GM19328 (cell line): Measurements from ENCODE around the gene SLFN5.
"Not testable (repeated sequence)": the region's sequence is repeated elsewhere in the genome, so short reads cannot be mapped to it uniquely, and the experiment has no call there.

Experiments used
- ATAC-seq: cut with Tn5 transposase; IDR thresholded peaks from one replicate; pipeline ENCODE4 v1.9.1; 2021; ENCODE audit warnings: mild to moderate bottlenecking, moderate library complexity; ENCODE audit not compliant: unreplicated experiment

Gene SLFN5

GRCh38 chr17:35242805-35243560, at the start of gene SLFN5:
Gene SLFN5 (plus strand): TSS chr17:35243072. CDS start chr17:35258691, 15,619 bp downstream.
- ATAC-seq: peak; percentile 60

GRCh38 chr17:35194001-35194400, 48.9 kb upstream of the SLFN5 start, which contains the start of gene SLC35G3:
Gene SLC35G3 (minus strand): TSS chr17:35194393. CDS start chr17:35194307, 86 bp downstream.
- not testable (repeated sequence) for ATAC-seq

DNA sequence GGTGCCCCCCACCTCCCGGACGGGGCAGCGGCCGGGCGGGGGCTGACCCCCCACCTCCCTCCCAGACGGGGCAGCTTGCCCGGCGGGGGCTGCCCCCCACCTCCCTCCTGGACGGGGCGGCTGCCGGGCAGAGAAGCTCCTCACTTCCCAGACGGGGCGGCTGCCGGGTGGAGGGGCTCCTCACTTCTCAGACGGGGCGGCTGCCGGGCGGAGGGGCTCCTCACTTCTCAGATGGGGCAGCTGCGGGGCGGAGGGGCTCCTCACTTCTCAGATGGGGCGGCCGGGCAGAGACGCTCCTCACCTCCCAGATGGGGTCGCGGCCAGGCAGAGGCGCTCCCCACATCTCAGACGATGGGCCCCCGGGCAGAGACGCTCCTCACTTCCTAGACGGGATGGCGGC, 47.8 kb upstream of the SLFN5 start:
- not testable (repeated sequence) for ATAC-seq

GRCh38 chr17:35202582-35202981, 40.3 kb upstream of the SLFN5 start:
- not testable (repeated sequence) for ATAC-seq

DNA sequence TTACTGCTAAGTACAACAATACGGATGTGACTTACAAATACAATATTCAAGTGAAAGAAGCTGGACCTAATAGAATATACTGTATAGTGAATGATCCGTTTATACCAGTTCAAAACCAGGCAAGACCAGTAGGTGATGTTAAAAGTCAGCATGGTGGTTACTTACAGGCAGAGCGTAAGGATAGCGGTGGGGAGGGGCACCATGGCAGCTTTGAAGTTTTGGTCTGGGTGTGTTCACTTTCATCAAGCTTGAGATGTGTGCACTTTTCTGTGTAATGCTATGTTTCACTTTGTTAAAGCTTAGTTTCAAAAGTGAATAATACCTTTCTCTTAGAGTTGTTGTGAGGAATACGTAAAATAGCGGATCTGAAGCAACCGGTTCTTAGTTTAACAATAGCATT, 32.1 kb upstream of the SLFN5 start:
- ATAC-seq: no peak

- no peak for ATAC-seq
These were observed 30.2 kb upstream of the SLFN5 start for GRCh38 chr17:35212668-35213067.

DNA sequence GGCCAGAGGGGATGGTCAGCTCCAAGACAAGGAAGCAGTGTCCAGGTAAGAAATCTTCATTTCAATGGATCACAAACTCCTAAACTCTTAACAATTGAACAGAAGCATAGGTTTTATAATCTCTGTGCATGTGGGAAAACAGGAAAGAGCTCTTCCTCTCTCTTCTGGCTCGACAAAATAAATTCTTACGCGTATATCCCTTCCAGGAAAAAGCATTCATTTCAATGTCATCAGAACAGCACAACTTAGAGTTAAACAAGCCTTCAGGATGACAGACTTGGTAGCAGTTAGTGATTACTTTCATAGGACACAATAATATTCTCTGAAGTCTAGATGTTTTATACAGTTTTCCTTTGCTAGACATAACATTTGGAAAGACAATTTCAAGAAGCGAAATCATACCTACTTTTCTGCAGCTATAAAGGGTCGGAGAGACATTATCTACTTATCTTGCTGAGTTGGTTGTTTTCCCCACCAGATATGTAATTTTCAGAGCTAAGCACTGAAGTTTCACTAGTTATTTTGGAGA, 29.4 kb upstream of the SLFN5 start:
- no peak for ATAC-seq

- no peak for ATAC-seq
These were observed 28.7 kb upstream of the SLFN5 start for GRCh38 chr17:35214192-35214591.

- ATAC-seq: no peak
These were observed 28.1 kb upstream of the SLFN5 start for GRCh38 chr17:35214631-35215273.

DNA sequence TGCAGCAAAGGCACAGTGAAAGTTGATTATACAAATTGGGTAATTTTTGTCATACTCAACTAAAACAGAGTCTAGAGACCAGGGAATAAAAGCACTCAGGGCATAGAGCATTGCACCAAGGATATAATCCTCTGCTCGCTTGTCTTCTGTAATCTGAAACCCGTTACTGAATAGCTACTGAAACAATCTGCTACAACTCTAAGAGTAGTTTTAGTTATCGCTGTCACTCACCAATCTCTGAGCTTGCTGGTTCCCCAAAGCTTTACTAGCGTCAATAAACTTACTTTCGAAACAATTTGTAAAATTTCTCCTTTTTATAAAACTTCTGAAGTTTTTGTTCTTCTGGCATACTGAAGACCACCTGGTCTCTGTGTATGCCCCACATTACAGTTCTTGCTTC, 25.8 kb upstream of the SLFN5 start:
- no peak for ATAC-seq

DNA sequence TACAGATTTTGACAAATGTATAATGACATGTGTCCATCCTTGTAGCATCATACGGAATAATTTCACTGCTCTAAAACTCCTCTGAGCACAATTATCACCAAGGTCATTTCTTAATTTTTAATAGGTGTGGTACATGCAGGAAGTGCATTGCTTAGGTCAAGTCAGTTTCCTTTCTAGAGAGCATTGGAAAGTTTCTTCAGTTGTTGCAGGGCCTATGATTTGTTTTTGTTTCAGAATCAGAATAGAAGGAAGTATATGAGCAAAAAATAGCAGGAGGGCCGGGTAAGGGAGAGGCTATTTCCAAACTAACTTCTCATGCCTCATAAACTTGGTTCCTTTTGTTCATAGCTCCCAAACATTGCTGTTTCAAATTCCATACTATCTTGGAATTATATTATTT, 24.0 kb upstream of the SLFN5 start:
- ATAC-seq: no peak

DNA sequence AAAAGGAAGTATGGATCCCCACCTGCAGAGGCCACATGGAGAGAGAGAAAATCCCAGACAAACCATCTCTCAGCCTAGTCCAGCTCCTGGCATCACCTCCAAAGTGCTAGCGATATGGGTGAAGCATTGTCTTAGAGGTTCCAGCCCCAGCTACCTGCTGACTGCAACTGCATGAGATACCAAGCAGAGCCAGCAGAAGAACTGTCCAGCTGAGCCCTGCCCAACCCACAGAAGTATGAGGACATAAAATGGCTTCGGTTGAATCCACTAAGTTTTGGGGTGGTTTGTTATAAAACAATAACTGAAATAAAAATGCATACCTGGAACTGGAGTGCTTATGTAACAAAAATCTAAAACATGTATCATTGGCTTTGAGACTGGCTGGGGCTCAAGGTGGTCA, 20.4 kb upstream of the SLFN5 start:
- ATAC-seq: no peak

- ATAC-seq: no peak
These were observed 18.4 kb upstream of the SLFN5 start for GRCh38 chr17:35224436-35224835.

- no peak for ATAC-seq
These were observed 15.3 kb upstream of the SLFN5 start for GRCh38 chr17:35227546-35227945.

DNA sequence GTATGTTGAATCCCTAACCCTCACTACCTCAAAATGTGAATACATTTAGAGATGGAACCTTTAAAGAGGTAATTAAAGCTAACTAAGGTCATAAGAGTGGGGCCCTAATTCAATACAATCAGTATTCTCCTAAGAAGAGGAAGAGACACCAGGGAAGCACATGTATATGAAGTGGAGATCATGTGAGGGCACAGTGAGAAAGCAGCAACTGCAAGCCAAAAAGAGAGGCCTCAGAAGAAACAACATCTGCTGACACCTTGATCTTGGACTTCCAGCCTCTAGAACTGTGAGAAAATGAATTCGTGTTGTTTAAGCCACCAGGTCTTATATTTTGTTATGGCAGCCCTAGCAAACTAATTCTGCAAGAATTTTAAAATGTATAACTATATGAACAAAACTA, 13.2 kb upstream of the SLFN5 start:
- no peak for ATAC-seq

DNA sequence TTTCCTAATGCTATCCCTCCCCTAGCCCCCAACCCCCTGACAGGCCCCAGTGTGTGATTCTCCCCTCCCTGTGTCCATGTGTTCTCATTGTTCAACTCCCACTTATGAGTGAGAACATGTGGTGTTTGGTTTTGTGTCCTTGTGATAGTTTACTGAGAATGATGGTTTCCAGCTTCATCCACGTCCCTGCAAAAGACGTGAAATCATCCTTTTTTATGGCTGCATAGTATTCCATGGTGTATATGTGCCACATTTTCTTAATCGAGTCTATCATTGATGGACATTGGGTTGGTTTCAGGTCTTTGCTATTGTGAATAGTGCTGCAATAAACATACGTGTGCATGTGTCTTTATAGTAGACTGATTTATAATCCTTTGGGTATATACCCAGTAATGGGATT, 8.6 kb upstream of the SLFN5 start:
- not testable (repeated sequence) for ATAC-seq

GRCh38 chr17:35235289-35235688, 7.6 kb upstream of the SLFN5 start:
- ATAC-seq: no peak

DNA sequence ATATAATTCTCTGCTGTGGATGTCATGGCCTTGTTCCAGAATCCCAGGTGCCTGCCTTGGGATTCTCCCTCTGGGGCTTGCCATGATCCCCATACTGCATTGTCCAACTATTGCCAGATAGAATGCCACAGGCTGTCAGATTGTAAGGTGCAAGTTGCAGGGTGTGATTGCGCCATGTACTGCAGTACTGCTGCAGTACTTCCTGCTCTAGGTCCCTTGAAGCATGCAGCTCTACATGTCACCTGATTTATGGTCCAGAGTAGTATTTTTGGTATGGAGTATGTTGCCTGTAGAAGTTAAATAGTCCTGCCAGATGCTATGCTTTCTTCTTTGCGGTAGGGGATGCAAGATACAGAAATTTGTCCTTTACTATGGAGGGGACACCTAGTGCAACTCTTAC, 7.0 kb upstream of the SLFN5 start:
- ATAC-seq: no peak

DNA sequence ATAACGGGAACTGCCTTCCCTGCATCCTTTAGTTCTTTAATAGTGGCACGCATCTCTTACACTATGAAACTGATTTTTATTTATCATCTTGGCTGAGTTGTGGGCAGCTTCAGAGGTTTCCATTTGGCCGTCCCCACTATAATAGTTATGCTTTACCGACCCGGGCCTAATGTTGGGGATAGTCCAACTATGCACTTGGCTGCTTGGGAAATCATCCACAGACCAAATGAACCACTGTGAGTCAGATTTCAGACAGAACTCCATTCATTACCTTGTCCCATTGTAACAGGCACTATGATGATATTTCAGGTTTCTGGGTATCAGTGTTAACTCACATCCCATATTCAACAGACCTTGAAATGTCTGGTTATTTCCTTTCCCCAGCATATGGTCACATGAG, 6.1 kb upstream of the SLFN5 start:
- ATAC-seq: no peak

DNA sequence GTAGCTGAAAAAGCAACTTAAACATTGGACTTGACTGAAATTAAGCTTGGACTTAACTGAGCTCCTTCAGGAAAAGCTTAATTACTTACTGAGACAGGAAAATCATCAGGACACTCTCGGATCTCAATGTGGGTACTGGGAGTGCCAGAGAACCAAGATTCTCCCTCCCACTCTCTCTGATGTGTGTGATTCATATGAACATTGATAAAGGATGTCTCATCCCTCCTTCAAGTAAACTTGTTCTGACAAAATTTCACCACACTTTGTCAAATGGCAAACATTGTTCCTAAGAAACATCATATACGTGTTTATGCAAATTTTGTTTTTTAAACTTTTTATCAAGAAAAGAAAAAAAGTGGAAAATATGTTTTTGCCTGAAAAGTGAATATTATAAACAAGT, 4.1 kb upstream of the SLFN5 start:
- ATAC-seq: no peak

GRCh38 chr17:35239823-35240222, 3.0 kb upstream of the SLFN5 start:
- no peak for ATAC-seq

DNA sequence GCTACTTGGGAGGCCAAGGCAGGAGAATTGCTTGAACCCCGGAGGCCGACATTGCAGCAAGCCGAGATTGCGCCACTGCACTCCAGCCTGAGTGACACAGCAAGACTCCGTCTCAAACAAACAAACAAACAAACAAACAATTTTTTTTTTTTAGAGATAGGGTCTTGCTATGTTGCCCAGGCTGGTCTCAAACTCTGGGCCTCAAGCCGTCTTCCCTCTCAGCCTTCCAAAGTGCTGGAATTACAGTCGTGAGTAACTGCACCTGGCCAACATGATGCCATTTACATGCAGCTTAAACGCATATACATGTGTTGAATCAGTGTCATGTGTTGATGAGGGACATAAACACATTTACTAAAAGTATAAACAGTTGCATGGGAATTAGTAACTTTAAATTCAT, 2.0 kb upstream of the SLFN5 start:
- no peak for ATAC-seq
